Hematopoietic multipotent progenitor cell treated with erythropoietin and hydrocortisone succinate and interleukin-3 and kit ligand, for 17 days (in vitro differentiated cells): ENCODE results near the gene COL5A2.

Experiments used
- DNase-seq: peaks from one replicate; pipeline ENCODE4 v3.0.0-alpha.2; 2015; ENCODE audit warnings: low spot score

COL5A2 gene

DNA sequence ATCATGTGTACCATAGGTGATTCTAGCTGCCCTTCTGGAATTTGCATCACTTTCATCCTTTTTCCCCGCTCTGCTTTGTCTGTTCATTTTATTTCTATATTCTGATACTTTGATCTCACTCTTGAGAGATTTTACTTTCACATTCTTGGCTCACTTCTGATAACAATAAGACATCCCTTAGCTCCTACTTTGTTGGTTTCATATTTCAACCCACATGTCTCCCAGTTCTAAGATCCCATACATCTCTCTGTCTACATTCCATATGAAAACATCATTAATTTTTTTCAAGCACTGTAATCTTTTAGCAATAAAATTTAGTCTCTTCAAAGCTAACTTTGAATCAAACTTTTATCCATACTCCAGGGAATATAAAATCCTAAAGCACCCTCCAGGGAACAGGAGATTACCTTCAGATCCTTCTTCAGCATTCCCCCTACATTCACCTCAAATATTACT, 129.8 kb downstream of the COL5A2 start:
- no peak for DNase-seq

DNA sequence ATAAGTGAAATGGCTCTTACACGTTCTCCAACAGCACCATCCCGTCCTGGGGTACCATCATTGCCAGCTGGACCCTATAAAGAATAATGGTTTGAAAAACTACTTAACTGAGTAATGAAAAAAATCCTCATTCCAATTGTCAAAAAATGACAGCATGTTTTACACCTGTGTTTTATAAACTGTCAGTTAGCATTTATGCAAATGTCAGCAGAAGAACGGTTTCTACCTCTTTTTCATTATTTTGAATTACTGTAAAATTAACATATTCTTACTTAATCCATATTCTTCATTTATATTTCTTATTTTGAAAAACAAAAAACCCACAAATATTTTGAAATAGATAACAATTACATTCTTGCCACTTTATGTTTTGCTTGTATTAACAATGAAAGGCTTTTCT, 131.4 kb downstream of the COL5A2 start:
- DNase-seq, result no peak

GRCh38 chr2:189047171-189047888, 132.2 kb downstream of the COL5A2 start:
- no peak for DNase-seq

DNA sequence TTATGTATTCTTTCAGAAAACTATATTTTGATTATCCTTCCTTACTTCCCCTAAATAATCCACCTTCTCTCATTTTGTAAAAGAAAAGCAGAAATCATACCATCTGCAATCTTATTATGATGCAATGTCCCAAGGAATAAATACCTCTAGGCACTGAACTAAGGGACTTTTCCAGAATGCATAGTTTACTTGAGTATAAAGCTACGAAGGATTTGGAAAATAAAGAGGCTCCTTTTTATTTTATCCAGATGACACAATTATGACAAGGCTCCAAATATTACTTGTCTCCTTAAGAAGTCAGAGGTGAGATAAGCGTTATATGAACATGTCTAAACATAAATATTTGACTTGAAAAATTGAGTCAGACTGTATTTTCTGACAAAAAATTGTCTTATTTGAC, 133.2 kb downstream of the COL5A2 start:
- no peak for DNase-seq

DNA sequence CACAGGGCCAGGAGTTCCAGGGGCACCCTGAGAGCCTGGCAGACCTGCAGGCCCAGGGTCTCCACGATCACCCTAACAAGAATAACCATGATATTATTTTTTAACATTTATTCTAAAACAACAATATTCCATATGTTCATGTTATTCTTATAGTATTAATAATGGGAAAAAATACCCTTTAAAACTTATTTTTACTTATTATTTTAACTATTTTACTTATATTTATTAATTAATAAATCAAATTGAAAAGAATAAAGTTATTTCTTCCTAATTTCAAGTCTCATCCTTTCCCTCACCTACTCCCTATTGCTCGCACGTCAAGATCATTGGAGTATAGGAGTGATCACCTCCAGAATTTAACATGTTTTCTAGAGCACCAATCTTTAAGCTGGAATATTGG, 133.7 kb downstream of the COL5A2 start:
- no peak for DNase-seq

GRCh38 chr2:189037518-189037917, 142.0 kb downstream of the COL5A2 start:
- no peak for DNase-seq

DNA sequence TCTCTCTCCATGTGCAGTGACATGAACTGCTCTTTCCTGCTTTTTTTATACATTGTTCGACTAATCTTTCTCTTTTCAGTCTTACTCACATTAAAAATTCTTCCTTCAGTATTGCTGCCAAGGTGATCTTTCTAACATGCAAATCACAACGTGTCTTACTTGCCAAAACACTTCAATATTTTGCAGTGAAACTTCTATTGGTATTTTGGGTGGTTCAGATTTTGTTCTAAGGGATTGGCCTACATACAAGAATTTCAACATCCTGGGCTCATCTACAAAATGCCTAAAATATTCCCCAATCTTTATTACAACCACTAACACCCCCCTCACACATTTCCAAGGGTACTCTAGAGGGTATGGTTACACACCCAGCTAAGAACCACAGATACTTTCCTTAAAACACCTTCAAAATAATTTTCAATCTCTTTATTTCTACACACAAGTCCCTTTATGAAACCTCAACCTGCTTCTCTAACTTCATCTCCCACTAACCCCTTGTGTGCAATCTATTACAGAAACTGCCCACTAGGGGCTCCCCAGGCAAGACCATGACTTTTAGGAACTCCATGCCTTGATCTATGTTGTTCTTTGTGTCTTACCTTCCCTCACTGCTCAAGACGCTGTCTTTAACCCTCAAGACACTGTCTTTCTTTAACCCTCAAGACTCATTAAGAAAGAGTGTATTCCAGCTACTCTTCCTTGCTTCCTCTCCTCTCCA, 154.5 kb downstream of the COL5A2 start:
- DNase-seq, result no peak

DNA sequence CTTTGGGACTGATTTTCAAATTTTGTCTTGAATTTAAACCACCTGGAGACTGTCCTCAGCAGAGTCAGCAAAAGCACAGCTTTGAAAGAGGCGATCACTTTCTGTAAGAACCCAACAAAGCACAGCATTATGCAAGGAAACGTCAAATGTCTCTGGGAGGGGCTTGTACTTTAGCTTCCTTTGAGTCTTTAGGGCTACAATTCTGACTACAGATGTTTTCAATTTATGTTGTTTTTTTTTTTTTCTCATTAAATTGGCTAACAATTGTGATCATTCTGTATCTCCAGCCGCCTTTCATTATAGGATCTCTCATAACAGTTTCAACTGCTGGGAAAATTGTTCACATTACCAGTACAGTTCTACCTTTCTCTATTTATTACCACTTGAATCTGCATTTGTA, 157.1 kb downstream of the COL5A2 start:
- DNase-seq, result no peak

DNA sequence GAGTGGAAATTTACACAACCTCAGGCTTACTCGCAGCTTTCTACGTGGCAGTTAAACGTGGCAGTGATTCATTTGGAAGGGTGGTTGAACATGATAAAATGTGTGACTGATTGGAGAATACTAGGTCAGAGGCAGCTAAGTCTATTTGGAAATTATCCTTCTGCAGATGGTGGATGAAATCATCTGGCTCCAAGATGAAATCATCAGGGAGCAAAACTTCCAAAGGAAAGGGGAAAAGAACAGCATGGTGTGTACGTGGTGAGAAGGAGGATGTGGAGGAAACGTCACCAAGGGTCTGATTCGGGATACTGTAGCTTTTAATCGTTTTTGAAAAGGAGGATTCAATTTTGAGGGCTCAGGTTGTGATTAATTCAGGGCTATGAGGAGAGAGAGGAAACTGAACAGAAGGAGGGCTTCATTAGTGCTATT, 157.5 kb downstream of the COL5A2 start:
- DNase-seq, result no peak

GRCh38 chr2:189020179-189020578, 159.4 kb downstream of the COL5A2 start:
- DNase-seq, result no peak

- DNase-seq, result no peak
Observed at GRCh38 chr2:189018631-189019030, 160.9 kb downstream of the COL5A2 start.

DNA sequence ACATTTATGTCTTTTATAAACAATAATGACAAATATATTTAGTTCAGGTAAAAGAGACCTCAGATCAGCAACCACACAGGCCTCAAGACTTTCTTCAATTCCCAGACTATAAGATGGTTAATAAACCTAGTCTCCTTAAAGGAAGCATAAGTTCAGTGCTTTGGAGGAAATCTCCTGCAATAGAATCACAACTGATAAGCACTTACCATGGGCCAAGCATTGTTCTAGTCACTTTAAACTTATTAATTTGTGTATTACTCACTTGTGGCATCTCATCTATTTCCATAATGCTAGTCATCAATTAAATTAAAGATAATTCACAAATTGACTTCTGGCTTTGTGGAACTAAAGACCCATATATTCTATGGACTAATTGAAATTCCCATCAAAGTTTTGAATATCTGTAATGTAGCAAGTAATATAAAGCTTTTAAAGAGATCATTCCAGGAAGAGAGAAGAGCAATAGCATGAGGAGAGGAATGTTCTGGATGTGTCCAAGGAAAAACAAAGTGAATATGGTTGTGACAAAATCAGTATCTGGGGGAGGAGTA, 163.2 kb downstream of the COL5A2 start:
- no peak for DNase-seq

- DNase-seq, result no peak
Observed at GRCh38 chr2:189015359-189015758, 164.2 kb downstream of the COL5A2 start.

- DNase-seq, result no peak
Observed at GRCh38 chr2:189014449-189015138, 165.0 kb downstream of the COL5A2 start.

- no peak for DNase-seq
Observed at GRCh38 chr2:189013671-189014448, 165.7 kb downstream of the COL5A2 start.

GRCh38 chr2:189013031-189013430, 166.5 kb downstream of the COL5A2 start:
- DNase-seq, result no peak

- DNase-seq, result no peak
Observed at GRCh38 chr2:189012351-189012750, 167.2 kb downstream of the COL5A2 start.

DNA sequence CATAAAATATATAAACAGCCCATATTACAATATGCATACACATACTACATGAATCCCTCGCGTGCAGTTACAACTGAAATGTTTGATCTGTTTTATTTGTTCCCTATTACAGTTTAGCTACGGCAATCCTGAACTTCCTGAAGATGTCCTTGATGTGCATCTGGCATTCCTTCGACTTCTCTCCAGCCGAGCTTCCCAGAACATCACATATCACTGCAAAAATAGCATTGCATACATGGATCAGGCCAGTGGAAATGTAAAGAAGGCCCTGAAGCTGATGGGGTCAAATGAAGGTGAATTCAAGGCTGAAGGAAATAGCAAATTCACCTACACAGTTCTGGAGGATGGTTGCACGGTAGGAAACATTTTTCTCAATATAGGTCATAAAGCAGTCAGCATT, 169.0 kb downstream of the COL5A2 start:
- no peak for DNase-seq

DNA sequence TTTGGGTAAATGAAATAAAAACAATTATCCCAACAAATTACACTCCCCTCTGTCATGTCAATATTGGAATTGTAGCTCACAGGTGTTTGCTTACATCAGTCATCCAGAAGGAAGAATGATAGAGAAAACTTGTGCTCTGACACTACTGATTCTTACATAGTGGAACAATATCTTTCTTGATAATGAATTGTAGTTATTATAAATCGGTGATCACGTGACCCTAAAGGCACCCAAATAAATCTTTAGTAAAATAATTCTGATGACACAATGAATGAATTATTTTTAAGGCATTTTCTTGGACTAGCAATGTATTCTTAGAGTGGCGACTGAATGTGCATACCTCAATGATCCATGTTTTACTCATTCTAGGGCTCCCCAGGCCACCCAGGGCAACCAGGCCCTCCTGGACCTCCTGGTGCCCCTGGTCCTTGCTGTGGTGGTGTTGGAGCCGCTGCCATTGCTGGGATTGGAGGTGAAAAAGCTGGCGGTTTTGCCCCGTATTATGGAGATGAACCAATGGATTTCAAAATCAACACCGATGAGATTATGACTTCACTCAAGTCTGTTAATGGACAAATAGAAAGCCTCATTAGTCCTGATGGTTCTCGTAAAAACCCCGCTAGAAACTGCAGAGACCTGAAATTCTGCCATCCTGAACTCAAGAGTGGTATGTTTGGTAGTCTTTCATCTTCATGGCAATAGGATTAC, 170.9 kb downstream of the COL5A2 start:
- DNase-seq, result no peak

GRCh38 chr2:189002079-189002478, 177.5 kb downstream of the COL5A2 start:
- no peak for DNase-seq

- no peak for DNase-seq
Observed at GRCh38 chr2:189000221-189000620, 179.3 kb downstream of the COL5A2 start.
